Choroid plexus epithelial cell (primary cell): ENCODE data around the gene UBE2D3.

Source experiments
- DNase-seq: peaks from one replicate; pipeline ENCODE4 v3.0.0-alpha.2; 2010; ENCODE audit warnings: low read depth
- H3K4me3 ChIP-seq: 2 replicates; pipeline ENCODE4 v1.5.1; 2011; ENCODE audit warnings: low read depth, mild to moderate bottlenecking, control low read depth, low read length, moderate library complexity
- CTCF ChIP-seq: conservative IDR thresholded peaks from 2 replicates; pipeline ENCODE4 v1.5.1; 2011; ENCODE audit warnings: low read depth, mild to moderate bottlenecking, control low read depth, inconsistent platforms, low read length, moderate library complexity

The UBE2D3 gene

DNA sequence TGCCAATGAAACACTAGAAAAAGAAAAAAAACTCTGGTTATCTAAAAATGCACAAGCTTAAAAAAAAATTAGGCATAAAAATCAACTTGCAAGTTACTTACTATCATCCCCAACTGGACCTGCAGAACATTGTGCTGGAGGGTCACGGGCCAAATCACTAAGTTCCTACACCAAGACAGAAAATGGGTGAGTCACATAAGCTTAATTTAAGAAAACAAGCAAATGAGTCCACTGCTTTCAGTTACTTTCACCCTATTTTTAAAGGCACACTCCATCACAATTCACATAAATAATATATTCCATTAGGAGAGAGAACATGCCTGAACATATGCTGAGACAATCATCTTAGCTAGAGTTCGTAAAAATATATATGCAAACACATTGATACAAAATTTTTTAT is 17.7 kb downstream of the UBE2D3 start:
- no peak overlapping the region for H3K4me3 ChIP-seq
- DNase-seq = no peak
- TF ChIP-seq CTCF = no peak

DNA sequence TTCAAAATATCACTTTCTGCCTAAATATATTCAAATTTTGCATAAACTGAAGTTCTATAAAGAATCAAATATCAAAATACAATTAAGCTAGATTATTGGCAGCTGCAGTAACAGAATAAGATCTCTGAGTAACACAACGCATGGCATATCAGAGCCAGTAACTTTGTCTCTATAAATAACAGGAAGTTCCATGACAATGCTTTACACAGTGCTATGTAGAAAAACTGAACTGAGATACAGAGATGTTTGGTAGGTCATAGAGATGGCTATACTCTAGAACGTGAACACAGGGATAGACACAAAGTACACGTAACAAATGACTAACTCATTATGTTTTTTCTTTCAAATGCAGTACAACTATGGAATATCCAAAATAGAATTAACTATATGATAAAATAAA is 18.2 kb downstream of the UBE2D3 start:
- no peak overlapping the region for H3K4me3 ChIP-seq
- no peak for DNase-seq
- TF ChIP-seq CTCF = no peak

DNA sequence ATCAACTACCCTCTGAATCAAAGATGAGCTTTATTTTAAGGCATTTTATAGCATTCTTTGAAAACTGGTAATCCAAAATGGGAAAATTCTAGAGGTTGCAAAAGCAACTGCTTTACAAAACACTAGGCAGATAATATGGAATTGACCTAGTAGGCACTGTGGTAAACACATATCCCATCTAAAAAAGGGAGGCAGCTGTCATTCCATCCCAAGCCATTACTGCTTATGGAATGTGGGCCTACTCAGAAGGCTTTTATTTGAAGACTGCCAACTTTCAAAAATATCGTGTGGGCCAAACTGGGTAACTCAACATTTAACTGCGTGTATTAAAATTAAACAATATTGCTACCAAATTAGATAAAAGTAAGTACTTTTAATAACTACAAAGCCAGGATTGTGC is 19.3 kb downstream of the UBE2D3 start:
- H3K4me3 ChIP-seq = no peak overlapping the region
- no peak for DNase-seq
- no peak for TF ChIP-seq CTCF

DNA sequence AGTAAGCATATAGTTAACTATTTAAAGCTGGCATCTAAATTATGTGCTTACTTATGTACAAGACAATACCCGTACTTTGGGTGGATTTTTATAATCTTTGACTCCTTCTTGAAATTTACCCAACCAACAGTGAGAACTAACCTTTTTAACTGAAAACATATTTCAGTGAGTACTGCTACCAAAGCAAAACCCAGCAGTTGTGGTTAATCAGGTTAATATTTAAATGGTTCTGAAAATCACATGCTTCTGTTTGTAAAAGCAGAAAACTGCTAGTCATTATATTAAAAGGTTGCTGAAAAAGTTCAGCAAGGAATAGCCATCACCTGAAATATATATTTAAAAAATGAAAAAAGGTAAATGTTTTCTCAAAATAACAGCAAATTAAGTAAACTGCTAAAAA is 20.0 kb downstream of the UBE2D3 start:
- DNase-seq = no peak
- H3K4me3 ChIP-seq = no peak overlapping the region
- TF ChIP-seq CTCF = no peak

DNA sequence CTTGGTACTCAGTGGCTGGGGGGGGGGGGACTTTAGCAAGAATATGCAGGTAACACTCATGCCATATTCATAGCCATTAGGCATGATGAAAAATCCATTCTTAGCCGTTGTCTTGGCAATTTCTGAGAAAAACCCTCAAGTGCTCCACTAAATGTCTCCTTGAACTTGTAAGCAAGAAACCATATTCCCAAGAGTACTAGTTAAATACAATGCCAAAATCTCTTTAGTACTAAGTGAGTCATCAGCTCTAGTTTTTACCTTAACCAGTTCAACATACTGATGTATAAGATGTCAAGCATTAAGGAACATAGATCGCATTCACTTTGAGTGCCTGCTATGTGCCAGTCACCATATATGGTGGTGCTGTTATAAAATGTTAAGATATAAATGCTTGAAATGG is 27.5 kb downstream of the UBE2D3 start:
- no peak overlapping the region for H3K4me3 ChIP-seq
- no peak for TF ChIP-seq CTCF
- no peak for DNase-seq

DNA sequence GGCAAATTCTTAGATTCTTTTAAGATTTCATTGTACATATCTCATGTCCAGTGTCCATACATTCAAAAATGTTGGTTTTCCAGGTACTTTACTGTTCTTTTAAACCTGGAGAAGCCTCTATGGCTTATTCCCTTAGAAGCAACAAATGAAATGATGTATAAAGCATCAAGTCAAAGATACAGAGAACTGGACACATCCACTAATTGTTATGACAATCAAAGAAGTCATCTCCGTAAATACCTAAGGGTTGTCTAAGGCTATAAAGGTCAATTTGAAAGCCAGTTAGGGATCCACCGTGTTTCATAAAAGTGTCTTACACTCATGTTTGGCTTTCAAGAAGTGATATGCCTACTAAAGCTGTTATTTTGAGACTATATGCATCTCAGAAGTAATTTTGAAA is 32.4 kb downstream of the UBE2D3 start:
- no peak overlapping the region for H3K4me3 ChIP-seq
- TF ChIP-seq CTCF = no peak
- DNase-seq = no peak

- TF ChIP-seq CTCF = no peak
- H3K4me3 ChIP-seq = no peak overlapping the region
- DNase-seq = no peak
Measured at GRCh38 chr4:102792361-102792936, 34.9 kb downstream of the UBE2D3 start.
